GM12892 (cell line): ENCODE data around the gene MRPS18A.

Experiments used
- POLR2A ChIP-seq: IDR thresholded peaks from 2 replicates; pipeline ENCODE4 v1.6.1; 2011; ENCODE audit warnings: low read depth, low read length, control low read depth
- POLR2AphosphoS5 ChIP-seq: IDR thresholded peaks from 2 replicates; pipeline ENCODE4 v1.6.1; 2011; ENCODE audit warnings: low read depth, low read length, control low read depth

GRCh38 chr6:43709654-43710303, 22.2 kb upstream of the MRPS18A start:
- TF ChIP-seq POLR2A (no peak), POLR2AphosphoS5 (no peak)
